ENCODE measurements around the gene EIF3D. TPM values are rescaled to one million over a fixed set of nuclear protein-coding genes. Genes with fewer than 3 reads are reported as not detected.

The EIF3D gene
- total and polyA plus RNA-seq, 9 of the 15 experiments (the other 6 are each of a cell fraction or from before 2014, with no cell fraction given) = 191 to 422 (median 279) TPM

DNA sequence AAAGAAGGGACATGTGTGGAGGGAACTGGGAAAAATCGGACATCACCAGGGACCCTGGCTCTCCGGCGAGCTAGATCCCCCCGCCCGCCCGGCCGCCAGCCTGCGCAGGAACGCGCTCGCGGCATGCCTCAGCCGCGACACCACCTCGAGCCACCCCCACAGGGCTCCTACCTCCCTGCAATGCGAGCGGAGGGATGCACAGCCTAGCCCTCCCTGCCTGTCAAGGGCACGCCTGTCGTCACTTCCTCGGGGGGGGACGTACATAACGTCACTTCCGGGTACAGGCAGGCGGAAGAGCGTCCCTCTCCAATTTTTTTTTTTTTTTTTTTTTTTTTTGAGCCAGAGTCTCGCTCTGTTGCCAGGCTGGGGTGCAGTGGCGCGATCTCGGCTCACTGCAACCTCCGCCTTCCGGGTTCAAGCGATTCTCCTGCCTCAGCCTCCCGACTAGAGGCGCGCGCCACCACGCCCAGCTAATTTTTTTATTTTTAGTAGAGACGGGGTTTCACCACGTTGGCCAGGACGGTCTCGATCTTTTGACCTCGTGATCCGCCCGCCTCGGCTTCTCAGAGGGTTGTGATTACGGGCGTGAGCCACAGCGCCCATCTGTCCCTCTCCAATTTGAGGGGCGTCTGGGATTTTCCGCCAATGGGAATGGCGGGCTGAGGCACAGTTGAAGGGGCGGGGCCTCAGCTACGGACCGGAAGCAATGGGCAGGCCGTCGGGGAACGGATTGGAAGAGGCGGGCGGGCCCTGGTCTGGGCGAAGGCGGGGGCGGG lies 47.4 kb downstream of the EIF3D start, which contains the start of gene TXN2 (continued):
- TF ChIP-seq, protein P1, sequence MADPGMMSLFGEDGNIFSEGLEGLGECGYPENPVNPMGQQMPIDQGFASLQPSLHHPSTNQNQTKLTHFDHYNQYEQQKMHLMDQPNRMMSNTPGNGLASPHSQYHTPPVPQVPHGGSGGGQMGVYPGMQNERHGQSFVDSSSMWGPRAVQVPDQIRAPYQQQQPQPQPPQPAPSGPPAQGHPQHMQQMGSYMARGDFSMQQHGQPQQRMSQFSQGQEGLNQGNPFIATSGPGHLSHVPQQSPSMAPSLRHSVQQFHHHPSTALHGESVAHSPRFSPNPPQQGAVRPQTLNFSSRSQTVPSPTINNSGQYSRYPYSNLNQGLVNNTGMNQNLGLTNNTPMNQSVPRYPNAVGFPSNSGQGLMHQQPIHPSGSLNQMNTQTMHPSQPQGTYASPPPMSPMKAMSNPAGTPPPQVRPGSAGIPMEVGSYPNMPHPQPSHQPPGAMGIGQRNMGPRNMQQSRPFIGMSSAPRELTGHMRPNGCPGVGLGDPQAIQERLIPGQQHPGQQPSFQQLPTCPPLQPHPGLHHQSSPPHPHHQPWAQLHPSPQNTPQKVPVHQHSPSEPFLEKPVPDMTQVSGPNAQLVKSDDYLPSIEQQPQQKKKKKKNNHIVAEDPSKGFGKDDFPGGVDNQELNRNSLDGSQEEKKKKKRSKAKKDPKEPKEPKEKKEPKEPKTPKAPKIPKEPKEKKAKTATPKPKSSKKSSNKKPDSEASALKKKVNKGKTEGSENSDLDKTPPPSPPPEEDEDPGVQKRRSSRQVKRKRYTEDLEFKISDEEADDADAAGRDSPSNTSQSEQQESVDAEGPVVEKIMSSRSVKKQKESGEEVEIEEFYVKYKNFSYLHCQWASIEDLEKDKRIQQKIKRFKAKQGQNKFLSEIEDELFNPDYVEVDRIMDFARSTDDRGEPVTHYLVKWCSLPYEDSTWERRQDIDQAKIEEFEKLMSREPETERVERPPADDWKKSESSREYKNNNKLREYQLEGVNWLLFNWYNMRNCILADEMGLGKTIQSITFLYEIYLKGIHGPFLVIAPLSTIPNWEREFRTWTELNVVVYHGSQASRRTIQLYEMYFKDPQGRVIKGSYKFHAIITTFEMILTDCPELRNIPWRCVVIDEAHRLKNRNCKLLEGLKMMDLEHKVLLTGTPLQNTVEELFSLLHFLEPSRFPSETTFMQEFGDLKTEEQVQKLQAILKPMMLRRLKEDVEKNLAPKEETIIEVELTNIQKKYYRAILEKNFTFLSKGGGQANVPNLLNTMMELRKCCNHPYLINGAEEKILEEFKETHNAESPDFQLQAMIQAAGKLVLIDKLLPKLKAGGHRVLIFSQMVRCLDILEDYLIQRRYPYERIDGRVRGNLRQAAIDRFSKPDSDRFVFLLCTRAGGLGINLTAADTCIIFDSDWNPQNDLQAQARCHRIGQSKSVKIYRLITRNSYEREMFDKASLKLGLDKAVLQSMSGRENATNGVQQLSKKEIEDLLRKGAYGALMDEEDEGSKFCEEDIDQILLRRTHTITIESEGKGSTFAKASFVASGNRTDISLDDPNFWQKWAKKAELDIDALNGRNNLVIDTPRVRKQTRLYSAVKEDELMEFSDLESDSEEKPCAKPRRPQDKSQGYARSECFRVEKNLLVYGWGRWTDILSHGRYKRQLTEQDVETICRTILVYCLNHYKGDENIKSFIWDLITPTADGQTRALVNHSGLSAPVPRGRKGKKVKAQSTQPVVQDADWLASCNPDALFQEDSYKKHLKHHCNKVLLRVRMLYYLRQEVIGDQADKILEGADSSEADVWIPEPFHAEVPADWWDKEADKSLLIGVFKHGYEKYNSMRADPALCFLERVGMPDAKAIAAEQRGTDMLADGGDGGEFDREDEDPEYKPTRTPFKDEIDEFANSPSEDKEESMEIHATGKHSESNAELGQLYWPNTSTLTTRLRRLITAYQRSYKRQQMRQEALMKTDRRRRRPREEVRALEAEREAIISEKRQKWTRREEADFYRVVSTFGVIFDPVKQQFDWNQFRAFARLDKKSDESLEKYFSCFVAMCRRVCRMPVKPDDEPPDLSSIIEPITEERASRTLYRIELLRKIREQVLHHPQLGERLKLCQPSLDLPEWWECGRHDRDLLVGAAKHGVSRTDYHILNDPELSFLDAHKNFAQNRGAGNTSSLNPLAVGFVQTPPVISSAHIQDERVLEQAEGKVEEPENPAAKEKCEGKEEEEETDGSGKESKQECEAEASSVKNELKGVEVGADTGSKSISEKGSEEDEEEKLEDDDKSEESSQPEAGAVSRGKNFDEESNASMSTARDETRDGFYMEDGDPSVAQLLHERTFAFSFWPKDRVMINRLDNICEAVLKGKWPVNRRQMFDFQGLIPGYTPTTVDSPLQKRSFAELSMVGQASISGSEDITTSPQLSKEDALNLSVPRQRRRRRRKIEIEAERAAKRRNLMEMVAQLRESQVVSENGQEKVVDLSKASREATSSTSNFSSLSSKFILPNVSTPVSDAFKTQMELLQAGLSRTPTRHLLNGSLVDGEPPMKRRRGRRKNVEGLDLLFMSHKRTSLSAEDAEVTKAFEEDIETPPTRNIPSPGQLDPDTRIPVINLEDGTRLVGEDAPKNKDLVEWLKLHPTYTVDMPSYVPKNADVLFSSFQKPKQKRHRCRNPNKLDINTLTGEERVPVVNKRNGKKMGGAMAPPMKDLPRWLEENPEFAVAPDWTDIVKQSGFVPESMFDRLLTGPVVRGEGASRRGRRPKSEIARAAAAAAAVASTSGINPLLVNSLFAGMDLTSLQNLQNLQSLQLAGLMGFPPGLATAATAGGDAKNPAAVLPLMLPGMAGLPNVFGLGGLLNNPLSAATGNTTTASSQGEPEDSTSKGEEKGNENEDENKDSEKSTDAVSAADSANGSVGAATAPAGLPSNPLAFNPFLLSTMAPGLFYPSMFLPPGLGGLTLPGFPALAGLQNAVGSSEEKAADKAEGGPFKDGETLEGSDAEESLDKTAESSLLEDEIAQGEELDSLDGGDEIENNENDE (IDR thresholded peaks at IDR 0.05; ENCODE audit: low read depth, low read length) = no peak
- TF ChIP-seq ARID1B (IDR thresholded peaks at IDR 0.05) (no peak; the same call in 1 of the 2 replicates), MAFG (tag; conservative IDR thresholded peaks at IDR 0.05) (no peak), TAF1 (IDR thresholded peaks at IDR 0.05; ENCODE audit: control insufficient read depth, extremely low read depth, insufficient read depth, low read length, severe bottlenecking) (peak; percentile 68), NONO (IDR thresholded peaks at IDR 0.05; ENCODE audit: low read depth in 2 of 2, low read length in 1 of 2) (peak in 1 of 2 experiments; percentile 19; a peak in 1 of 4 replicates), SMC3 (conservative IDR thresholded peaks at IDR 0.05; ENCODE audit: insufficient read depth, low read depth, low read length) (no peak), TAF7 (tag; IDR thresholded peaks at IDR 0.05) (peak; percentile 78; the same call in 1 of the 2 replicates)
- TF ChIP-seq, protein P2, sequence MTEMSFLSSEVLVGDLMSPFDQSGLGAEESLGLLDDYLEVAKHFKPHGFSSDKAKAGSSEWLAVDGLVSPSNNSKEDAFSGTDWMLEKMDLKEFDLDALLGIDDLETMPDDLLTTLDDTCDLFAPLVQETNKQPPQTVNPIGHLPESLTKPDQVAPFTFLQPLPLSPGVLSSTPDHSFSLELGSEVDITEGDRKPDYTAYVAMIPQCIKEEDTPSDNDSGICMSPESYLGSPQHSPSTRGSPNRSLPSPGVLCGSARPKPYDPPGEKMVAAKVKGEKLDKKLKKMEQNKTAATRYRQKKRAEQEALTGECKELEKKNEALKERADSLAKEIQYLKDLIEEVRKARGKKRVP (CRISPR knock-in tag; IDR thresholded peaks at IDR 0.05) = 0 out of 2 replicates have a peak, but pooled peaks have one; percentile 21
- TF ChIP-seq, protein P3, sequence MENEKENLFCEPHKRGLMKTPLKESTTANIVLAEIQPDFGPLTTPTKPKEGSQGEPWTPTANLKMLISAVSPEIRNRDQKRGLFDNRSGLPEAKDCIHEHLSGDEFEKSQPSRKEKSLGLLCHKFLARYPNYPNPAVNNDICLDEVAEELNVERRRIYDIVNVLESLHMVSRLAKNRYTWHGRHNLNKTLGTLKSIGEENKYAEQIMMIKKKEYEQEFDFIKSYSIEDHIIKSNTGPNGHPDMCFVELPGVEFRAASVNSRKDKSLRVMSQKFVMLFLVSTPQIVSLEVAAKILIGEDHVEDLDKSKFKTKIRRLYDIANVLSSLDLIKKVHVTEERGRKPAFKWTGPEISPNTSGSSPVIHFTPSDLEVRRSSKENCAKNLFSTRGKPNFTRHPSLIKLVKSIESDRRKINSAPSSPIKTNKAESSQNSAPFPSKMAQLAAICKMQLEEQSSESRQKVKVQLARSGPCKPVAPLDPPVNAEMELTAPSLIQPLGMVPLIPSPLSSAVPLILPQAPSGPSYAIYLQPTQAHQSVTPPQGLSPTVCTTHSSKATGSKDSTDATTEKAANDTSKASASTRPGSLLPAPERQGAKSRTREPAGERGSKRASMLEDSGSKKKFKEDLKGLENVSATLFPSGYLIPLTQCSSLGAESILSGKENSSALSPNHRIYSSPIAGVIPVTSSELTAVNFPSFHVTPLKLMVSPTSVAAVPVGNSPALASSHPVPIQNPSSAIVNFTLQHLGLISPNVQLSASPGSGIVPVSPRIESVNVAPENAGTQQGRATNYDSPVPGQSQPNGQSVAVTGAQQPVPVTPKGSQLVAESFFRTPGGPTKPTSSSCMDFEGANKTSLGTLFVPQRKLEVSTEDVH (IDR thresholded peaks at IDR 0.05; ENCODE audit: low read depth, partially characterized antibody) = peak; percentile 79
- TF ChIP-seq, protein P4, sequence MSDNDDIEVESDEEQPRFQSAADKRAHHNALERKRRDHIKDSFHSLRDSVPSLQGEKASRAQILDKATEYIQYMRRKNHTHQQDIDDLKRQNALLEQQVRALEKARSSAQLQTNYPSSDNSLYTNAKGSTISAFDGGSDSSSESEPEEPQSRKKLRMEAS (CRISPR knock-in tag; IDR thresholded peaks at IDR 0.05) = no peak; the same call in 1 of the 2 replicates

Data from K562 (cell line).